Epithelial cell of esophagus (primary cell): ENCODE results near the gene SLC4A5.

Experiments used
- DNase-seq: peaks from one replicate; pipeline ENCODE4 v3.0.0; 2010; ENCODE audit warnings: low read depth
- H3K4me3 ChIP-seq: 2 replicates; pipeline ENCODE4 v1.5.1; 2011; ENCODE audit warnings: mild to moderate bottlenecking, low read length, control low read depth
- TF ChIP-seq, protein P1 (sequence below): IDR thresholded peaks from 2 replicates; pipeline ENCODE4 v1.5.1; 2011; ENCODE audit warnings: low read depth, mild to moderate bottlenecking, low read length, control low read depth, inconsistent platforms; ENCODE audit not compliant: insufficient read depth; ENCODE audit errors: missing control alignments

SLC4A5 gene

DNA sequence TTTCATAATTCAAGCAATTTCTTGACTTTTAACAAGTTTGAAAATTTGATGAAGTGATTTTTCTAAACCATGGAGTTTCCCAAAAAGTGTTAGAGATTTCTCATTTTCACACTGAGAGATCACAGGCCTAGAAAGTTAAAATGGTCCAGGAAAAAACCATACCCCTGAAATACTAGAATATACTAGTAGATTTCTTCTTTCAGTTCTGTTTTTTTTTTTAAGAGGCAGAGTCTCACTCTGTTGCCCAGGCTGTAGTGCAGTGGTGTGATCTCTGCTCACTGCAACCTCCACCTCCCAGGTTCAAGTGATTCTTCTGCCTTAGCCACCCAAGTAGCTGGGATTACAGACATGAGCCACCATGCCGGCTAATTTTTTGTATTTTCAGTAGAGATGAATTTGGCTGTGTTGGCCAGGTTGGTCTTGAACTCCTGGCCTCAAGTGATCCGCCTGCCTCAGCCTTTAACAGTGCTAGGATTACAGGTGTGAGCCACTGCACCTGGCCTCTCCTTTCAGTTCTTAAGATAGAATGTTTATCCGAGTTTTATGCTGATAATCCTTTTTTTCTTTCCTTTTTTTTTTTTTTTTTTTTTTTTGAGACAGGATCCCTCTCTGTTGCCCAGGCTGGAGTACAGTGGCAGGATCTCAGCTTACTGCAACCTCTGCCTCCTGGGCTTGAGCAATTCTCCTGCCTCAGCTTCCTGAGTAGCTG lies 130.4 kb downstream of the SLC4A5 start:
- TF ChIP-seq, protein P1, sequence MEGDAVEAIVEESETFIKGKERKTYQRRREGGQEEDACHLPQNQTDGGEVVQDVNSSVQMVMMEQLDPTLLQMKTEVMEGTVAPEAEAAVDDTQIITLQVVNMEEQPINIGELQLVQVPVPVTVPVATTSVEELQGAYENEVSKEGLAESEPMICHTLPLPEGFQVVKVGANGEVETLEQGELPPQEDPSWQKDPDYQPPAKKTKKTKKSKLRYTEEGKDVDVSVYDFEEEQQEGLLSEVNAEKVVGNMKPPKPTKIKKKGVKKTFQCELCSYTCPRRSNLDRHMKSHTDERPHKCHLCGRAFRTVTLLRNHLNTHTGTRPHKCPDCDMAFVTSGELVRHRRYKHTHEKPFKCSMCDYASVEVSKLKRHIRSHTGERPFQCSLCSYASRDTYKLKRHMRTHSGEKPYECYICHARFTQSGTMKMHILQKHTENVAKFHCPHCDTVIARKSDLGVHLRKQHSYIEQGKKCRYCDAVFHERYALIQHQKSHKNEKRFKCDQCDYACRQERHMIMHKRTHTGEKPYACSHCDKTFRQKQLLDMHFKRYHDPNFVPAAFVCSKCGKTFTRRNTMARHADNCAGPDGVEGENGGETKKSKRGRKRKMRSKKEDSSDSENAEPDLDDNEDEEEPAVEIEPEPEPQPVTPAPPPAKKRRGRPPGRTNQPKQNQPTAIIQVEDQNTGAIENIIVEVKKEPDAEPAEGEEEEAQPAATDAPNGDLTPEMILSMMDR, result no peak
- H3K4me3 ChIP-seq, result no peak overlapping the region
- no peak for DNase-seq

DNA sequence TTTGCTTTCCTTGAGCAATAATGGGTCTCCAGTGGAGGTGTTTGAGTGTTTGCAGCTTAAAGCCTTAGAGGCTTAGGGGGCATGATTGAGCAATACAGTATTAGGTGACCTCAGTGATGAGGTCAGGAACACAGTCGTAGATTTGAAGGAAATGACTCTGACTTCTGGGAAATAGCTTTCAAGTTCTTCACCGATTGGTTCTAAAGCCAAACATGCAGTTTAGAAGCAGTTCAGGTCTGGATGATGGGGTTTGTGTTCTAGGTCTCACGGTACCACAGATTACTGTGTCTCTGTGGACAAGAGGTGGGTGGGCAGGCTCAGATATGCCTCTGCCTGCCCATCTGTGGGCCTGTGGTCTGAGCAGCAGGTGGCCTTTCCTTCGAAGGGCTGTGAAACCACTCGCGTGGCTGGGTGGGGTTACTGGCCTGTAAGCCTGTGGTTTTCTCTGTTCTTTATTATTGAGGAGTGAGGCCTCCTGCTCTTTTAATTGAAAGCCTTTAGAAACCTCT lies 137.0 kb downstream of the SLC4A5 start:
- peak; percentile 62 for DNase-seq
- H3K4me3 ChIP-seq, result no peak overlapping the region
- TF ChIP-seq, protein P1, result no peak

DNA sequence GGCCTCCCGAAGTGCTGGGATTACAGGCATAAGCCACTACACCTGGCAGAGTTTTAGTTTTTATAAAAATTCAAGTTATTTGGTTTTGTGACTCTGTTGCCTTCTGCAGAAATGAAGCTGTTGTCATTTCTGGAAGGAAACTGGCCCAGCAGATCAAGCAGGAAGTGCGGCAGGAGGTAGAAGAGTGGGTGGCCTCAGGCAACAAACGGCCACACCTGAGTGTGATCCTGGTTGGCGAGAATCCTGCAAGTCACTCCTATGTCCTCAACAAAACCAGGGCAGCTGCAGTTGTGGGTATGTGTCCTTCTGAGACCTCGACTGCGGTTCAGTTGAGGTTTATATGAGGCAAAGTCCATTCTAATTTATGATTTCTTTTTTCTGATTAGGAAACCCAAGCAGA lies 137.6 kb downstream of the SLC4A5 start:
- DNase-seq, result peak; percentile 76
- TF ChIP-seq, protein P1, result no peak
- no peak overlapping the region for H3K4me3 ChIP-seq

DNA sequence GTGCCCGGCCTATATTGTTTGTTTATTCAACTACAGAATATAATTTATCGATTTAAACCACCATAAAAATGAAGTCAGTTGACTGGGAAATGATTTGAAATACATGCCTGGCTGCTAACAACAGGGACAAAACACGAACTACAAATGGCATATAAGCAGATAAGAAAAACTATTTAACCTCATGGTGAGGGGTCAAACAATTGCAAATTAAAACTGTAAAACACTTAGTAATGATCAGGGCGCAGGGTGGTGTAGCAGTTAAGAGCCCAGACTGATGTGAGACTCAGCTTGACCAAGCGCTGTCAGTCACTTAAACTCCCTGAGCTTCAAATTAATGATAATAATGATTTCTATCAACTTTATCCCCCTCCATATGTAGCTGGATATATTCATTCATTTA lies 138.1 kb downstream of the SLC4A5 start:
- H3K4me3 ChIP-seq, result no peak overlapping the region
- DNase-seq, result no peak
- TF ChIP-seq, protein P1, result no peak

DNA sequence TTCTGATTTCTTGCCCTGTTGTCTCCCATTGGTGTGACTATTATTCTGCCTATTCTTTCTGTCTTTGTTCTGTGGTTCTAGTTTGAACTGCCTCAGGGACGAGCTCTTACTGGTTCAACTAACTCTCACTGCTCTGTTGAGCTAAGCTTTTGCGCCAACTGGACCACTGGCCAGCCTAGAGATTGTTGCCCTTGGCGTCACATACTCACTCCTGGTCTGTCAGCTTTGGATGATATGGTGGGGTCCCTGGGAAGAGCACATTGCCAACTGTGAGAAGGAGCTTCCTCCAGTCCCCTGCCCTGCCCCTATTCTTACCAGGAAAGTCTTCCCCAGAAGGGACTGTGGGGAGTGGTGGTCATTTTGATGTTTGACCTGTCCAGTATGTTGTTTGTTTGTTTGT lies 138.8 kb downstream of the SLC4A5 start:
- H3K4me3 ChIP-seq, result no peak overlapping the region
- no peak for DNase-seq
- TF ChIP-seq, protein P1, result no peak

DNA sequence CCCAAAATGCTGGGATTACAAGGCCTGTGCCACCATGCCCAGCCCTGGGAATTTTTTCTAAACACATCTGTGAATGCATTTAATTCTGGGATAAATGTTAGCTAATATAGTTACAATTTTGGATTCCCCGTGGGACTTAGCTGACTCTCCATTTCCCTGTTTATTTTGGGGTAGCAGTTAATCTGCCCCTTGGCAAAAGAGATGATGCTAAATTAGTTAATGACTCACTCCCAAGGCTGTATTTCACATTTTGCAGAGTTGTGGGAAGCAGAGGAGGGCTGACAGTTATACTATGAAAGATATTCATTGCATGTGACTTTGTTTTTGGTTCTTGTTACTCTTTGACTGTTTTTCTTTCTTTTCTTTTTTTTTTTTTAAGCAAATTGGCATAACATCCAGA lies 141.6 kb downstream of the SLC4A5 start:
- H3K4me3 ChIP-seq, result no peak overlapping the region

DNA sequence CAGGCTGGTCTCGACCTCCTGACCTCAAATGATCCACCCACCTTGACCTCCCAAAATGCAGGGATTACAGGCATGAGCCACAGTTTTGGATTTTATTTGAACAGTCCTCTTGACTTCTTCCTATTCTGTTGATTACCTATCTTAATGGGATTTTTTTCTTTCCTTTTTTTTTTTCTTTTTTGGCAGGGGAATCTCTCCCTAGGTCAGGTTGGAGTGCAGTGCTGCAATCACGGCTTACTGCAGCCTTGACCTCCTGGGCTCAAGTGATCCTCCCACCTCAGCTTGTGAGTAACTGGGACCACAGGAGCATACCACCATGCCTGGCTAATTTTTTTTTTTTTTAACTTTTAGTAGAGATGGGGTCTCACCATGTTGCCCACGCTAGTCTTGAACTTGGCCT lies 142.0 kb downstream of the SLC4A5 start:
- H3K4me3 ChIP-seq, result no peak overlapping the region
- TF ChIP-seq, protein P1, result no peak
- DNase-seq, result no peak

More for the DNA sequence above, 141.6 kb downstream of the SLC4A5 start:
- TF ChIP-seq, protein P1, result no peak
- DNase-seq, result peak; percentile 26
